K562 (cell line): Measurements from ENCODE around the gene KIF1A. TPM values are rescaled to one million over a fixed set of nuclear protein-coding genes. Genes with fewer than 3 reads are reported as not detected.

ENCODE experiments used
- ATAC-seq: fragments of 200-7000 bp; cut with Tn5 transposase; 3 replicates; pipeline ENCODE4 v1.9.1; 2020; ENCODE audit warnings: moderate library complexity
- BruUV-seq: library from RNA; stranded (reverse); fragments of 400-500 nt; replicated peaks from 2 replicates; lab custom pipeline; 2021; lab: Mats Ljungman, UMichigan
- CTCF ChIA-PET: fragments of 300-600 bp; formaldehyde crosslinking; extraction: SDS; loops from one replicate; lab custom pipeline; 2021; ENCODE audit warnings: low intra/inter-chr PET ratio; lab: Yijun Ruan, JAX
- POLR2A ChIA-PET: fragments of 300-600, 350-650 bp; sonication (Branson Sonifier 250); formaldehyde crosslinking; extraction: SDS; loops from one replicate; lab custom pipeline; 2021; ENCODE audit warnings: antibody characterized with exemption, inconsistent platforms; lab: Yijun Ruan, JAX
- DNase-seq, 4 experiments: peaks; one replicate each; pipeline versions ENCODE4 v3.0.0 to v3.0.0-alpha.2; 2011 to 2018; ENCODE audit warnings: low spot score in 3 of 4, mixed read lengths in 3 of 4; ENCODE audit errors: extremely low read depth in 1 of 4
- FAIRE-seq: peaks from 2 replicates; lab custom pipeline; 2011; peaks lifted over from hg19 to GRCh38; lab: Jason Lieb, UNC
- H2AFZ ChIP-seq: 2 replicates; pipeline ENCODE4 v1.6.0; 2011; ENCODE audit warnings: low read depth, low read length, control low read depth, inconsistent platforms
- H3K27ac ChIP-seq: fragments of 200-600 bp; 3 replicates; pipeline ENCODE4 v1.8.0; 2011; ENCODE audit warnings: low read depth, mild to moderate bottlenecking, control low read depth, inconsistent platforms, low read length, moderate library complexity, mixed read lengths; ENCODE audit errors: extremely low read depth
- H3K27me3 ChIP-seq, 2 experiments: fragments of 300-600 bp in 1 of 2; 2 replicates in 1 of 2; 3 replicates in 1 of 2; pipeline versions ENCODE4 v1.6.0 to v1.8.0; 2011; ENCODE audit warnings: inconsistent platforms in 2 of 2, low read length in 2 of 2, mild to moderate bottlenecking in 1 of 2, mixed read lengths in 1 of 2, moderate library complexity in 1 of 2; ENCODE audit not compliant: control insufficient read depth in 2 of 2, insufficient read depth in 2 of 2
- H3K36me3 ChIP-seq: fragments of 300-600 bp; 3 replicates; pipeline ENCODE4 v1.8.0; 2011; ENCODE audit warnings: mild to moderate bottlenecking, low read length, inconsistent platforms; ENCODE audit not compliant: control insufficient read depth, insufficient read depth
- H3K4me1 ChIP-seq, 2 experiments: fragments of 200-600 bp in 1 of 2; replicated peaks in 1 of 2; 2 replicates in 1 of 2; 3 replicates in 1 of 2; pipeline versions ENCODE4 v1.5.1 to v1.8.0; 2011; ENCODE audit warnings: inconsistent platforms in 2 of 2, low read length in 2 of 2, mild to moderate bottlenecking in 1 of 2, mixed read lengths in 1 of 2, moderate library complexity in 1 of 2; ENCODE audit not compliant: control insufficient read depth in 2 of 2, insufficient read depth in 2 of 2
- H3K4me2 ChIP-seq: 2 replicates; pipeline ENCODE4 v1.6.1; 2011; ENCODE audit warnings: low read length, control low read depth, inconsistent platforms, mixed read lengths; ENCODE audit not compliant: insufficient read depth
- H3K4me3 ChIP-seq: fragments of 200-600 bp; sonication (generic), shearing (Covaris generic); 2 replicates; pipeline ENCODE4 v1.5.1; 2016; ENCODE audit warnings: control low read depth, inconsistent platforms
- H3K79me2 ChIP-seq: fragments of 200-600 bp; 3 replicates; pipeline ENCODE4 v1.8.0; 2011; ENCODE audit warnings: low read length, inconsistent platforms; ENCODE audit not compliant: control insufficient read depth, insufficient read depth
- H3K9ac ChIP-seq, 2 experiments: 2 replicates each; pipeline versions ENCODE4 v1.6.0 to v1.6.1; 2011; ENCODE audit warnings: low read depth in 2 of 2, low read length in 2 of 2, control low read depth in 1 of 2, inconsistent platforms in 1 of 2, mild to moderate bottlenecking in 1 of 2, mixed read lengths in 1 of 2; ENCODE audit not compliant: insufficient read depth in 1 of 2
- H3K9me1 ChIP-seq: one replicate; pipeline ENCODE4 v1.6.0; 2011; ENCODE audit warnings: inconsistent platforms, mild to moderate bottlenecking, low read length, moderate library complexity; ENCODE audit not compliant: control insufficient read depth, insufficient read depth
- H3K9me3 ChIP-seq: replicated peaks from 2 replicates; pipeline ENCODE4 v1.5.1; 2011; ENCODE audit warnings: low read depth, low read length, inconsistent platforms; ENCODE audit not compliant: control insufficient read depth, insufficient read depth
- H4K20me1 ChIP-seq: replicated peaks from 2 replicates; pipeline ENCODE4 v1.6.1; 2011; ENCODE audit warnings: low read length, inconsistent platforms, mixed read lengths; ENCODE audit not compliant: control insufficient read depth, insufficient read depth
- BRCA1 ChIP-seq, 2 experiments: fragments of 450-650 bp in 1 of 2; sonication (generic) in 1 of 2; formaldehyde crosslinking in 1 of 2; IDR thresholded peaks; 2 replicates each; pipeline versions ENCODE4 v1.5.0 to v1.6.1; 2017 to 2020; ENCODE audit warnings: mild to moderate bottlenecking in 1 of 2, missing genetic modification reagents in 1 of 2
- CSDE1 ChIP-seq, 2 experiments: fragments of 450-650 bp; IDR thresholded peaks; 2 replicates each; pipeline ENCODE4 v1.6.1; 2016; ENCODE audit warnings: mild to moderate bottlenecking in 1 of 2
- DNMT1 ChIP-seq: fragments of 450-650 bp; IDR thresholded peaks from 2 replicates; pipeline ENCODE4 v1.6.1; 2016; ENCODE audit warnings: antibody characterized with exemption, mild to moderate bottlenecking
- HBP1 ChIP-seq: fragments of 450-650 bp; formaldehyde crosslinking; IDR thresholded peaks from 2 replicates; pipeline ENCODE4 v1.4.0; 2022; ENCODE audit warnings: missing genetic modification characterization
- HCFC1 ChIP-seq: IDR thresholded peaks from 2 replicates; pipeline ENCODE4 v1.6.1; 2012; ENCODE audit warnings: low read depth, low read length, improper control_type of control experiment
- IFI16 ChIP-seq: fragments of 250-450 bp; sonication (Bioruptor Pico); IDR thresholded peaks from 2 replicates; pipeline ENCODE4 v2.1.2; 2022; ENCODE audit warnings: mild to moderate bottlenecking, inconsistent platforms
- JUND ChIP-seq, 2 experiments: IDR thresholded peaks; 2 replicates in 1 of 2; 3 replicates in 1 of 2; pipeline ENCODE4 v1.6.1; 2011; ENCODE audit warnings: borderline replicate concordance in 2 of 2, low read depth in 2 of 2, low read length in 2 of 2, improper control_type of control experiment in 1 of 2, missing biosample characterization in 1 of 2, missing genetic modification characterization in 1 of 2, missing genetic modification reagents in 1 of 2
- MAZ ChIP-seq, 2 experiments: fragments of 450-650 bp in 1 of 2; sonication (generic) in 1 of 2; formaldehyde crosslinking; IDR thresholded peaks in 1 of 2; conservative IDR thresholded peaks in 1 of 2; 2 replicates each; pipeline versions ENCODE4 v1.4.0 to v1.5.0; 2020; ENCODE audit warnings: mild to moderate bottlenecking in 1 of 2, missing genetic modification reagents in 1 of 2
- VEZF1 ChIP-seq: fragments of 200-800 bp; sonication (Bioruptor generic); IDR thresholded peaks from 2 replicates; pipeline ENCODE4 v1.6.1; 2017; ENCODE audit warnings: missing genetic modification characterization, missing compliant biosample characterization
- ZNF232 ChIP-seq: sonication (generic); formaldehyde crosslinking; IDR thresholded peaks from 2 replicates; pipeline ENCODE4 v1.8.0; 2022; ENCODE audit warnings: mild to moderate bottlenecking, missing genetic modification reagents
- ZNF280B ChIP-seq: fragments of 250-450 bp; sonication (Bioruptor Pico); IDR thresholded peaks from 2 replicates; pipeline ENCODE4 v1.5.1; 2021; ENCODE audit warnings: mild to moderate bottlenecking
- WGBS: fragments of 100-300 bp; shearing (Covaris generic); methylation state at CpG from one replicate; pipeline ENCODE4 v1.1.6; 2016; ENCODE audit warnings: low coverage, mixed read lengths; ENCODE audit not compliant: insufficient coverage; ENCODE audit errors: missing lambda C conversion rate; 5-methylcytosine and 5-hydroxymethylcytosine counted together
- in situ Hi-C: fragments of 300-500 bp; cut with MboI; formaldehyde crosslinking; loops from 4 replicates; pipeline ENCODE4 v1.15.0; 2018; ENCODE audit warnings: inconsistent platforms, mixed read lengths
- intact Hi-C: fragments of 100-400 bp; cut with micrococcal nuclease; formaldehyde crosslinking; loops from 2 replicates; pipeline ENCODE4 v1.14.2; 2022
- polyA plus RNA-seq, 8 experiments: library from polyadenylated mRNA; depleted of rRNA in 4 of 8; stranded (reverse) in 5 of 8; unstranded in 3 of 8; fragments of >200 nt; fragmentation: Nextera tagmentation in 2 of 8; fragmentation: Illumina TruSeq in 1 of 8; extraction: Ambion mirVana in 2 of 8; extraction: Trizol in 1 of 8; gene quantifications; 2 replicates each; pipeline versions ENCODE4 v1.2.1 to v1.2.3, GENCODE V29; 2011 to 2014; ENCODE audit warnings: inconsistent platforms in 1 of 8, missing spikeins in 1 of 8
- total RNA-seq, 7 experiments: library from RNA; depleted of rRNA in 6 of 7; stranded (reverse); fragments of >200 nt in 6 of 7; fragmentation: Illumina TruSeq in 2 of 7; extraction: Trizol in 2 of 7; gene quantifications; 2 replicates each; pipeline versions ENCODE4 v1.2.1 to v1.2.3, GENCODE V29; 2011 to 2021; ENCODE audit warnings: low replicate concordance in 1 of 7

The KIF1A gene
- total and polyA plus RNA-seq, 9 of the 15 experiments (the other 6 are each of a cell fraction or from before 2014, with no cell fraction given) = 0.07 to 1.4 (median 0.45) TPM; not detected in 2

GRCh38 chr2:240688553-240688919 lies 131.5 kb downstream of the KIF1A start (continued):
- TF ChIP-seq HBP1 (no peak), ZNF232 (no peak)
- TF ChIP-seq, all 486 proteins: peak for 0

- no peak for FAIRE-seq
- no peaks in the 10 kb centered on the region; the same call in 1 of the 2 replicates for H4K20me1 ChIP-seq
- no peak for DNase-seq
- ChIA-PET POLR2A (no interaction called here), CTCF (no interaction called here)
- no peak overlapping the region for H3K4me3 ChIP-seq
- no peaks in the 10 kb centered on the region for H3K36me3 ChIP-seq
- H3K4me1 ChIP-seq = no peaks in the 10 kb centered on the region
- intact Hi-C loops = no loop called here
- H3K9me1 ChIP-seq = no peaks in the 10 kb centered on the region
- H3K79me2 ChIP-seq = no peaks in the 10 kb centered on the region
- H3K9ac ChIP-seq = no peak overlapping the region
- H3K9me3 ChIP-seq = no peaks in the 10 kb centered on the region
- ATAC-seq = no peak
- no TSS peak for BruUV-seq
- peaks cover 0 to 33% of the 10 kb centered on the region in 2 experiments; a peak in 3 of 5 replicates for H3K27me3 ChIP-seq
- H3K4me2 ChIP-seq = no peak overlapping the region
- WGBS = 2% methylated on average over 8 of the region's 14 CpGs
- no peak overlapping the region for H3K27ac ChIP-seq
- in situ Hi-C loops = no loop called here
- no peak overlapping the region for H2AFZ ChIP-seq
- TF ChIP-seq IFI16 (no peak), VEZF1 (CRISPR knock-in tag) (no peak), DNMT1 (no peak), BRCA1 (IDR thresholded peaks at IDR 0.05) (no peak), BRCA1 (CRISPR knock-in tag; IDR thresholded peaks at IDR 0.05) (no peak), MAZ (CRISPR knock-in tag; conservative IDR thresholded peaks at IDR 0.05 in 1 of 2, IDR thresholded peaks at IDR 0.05 in 1 of 2) (no peak), JUND (IDR thresholded peaks at IDR 0.05; ENCODE audit: borderline replicate concordance, low read depth, low read length) (no peak), JUND (tag; IDR thresholded peaks at IDR 0.05; ENCODE audit: borderline replicate concordance, low read depth, low read length) (no peak), ZNF280B (CRISPR knock-in tag) (no peak), CSDE1 (IDR thresholded peaks at IDR 0.05) (no peak), HCFC1 (no peak)
Observed at GRCh38 chr2:240687741-240688552, 132.1 kb downstream of the KIF1A start.
